ENCODE data around the gene MAMSTR. TPM values are rescaled to one million over a fixed set of nuclear protein-coding genes. Genes with fewer than 3 reads are reported as not detected.

Gene MAMSTR
- polyA plus RNA-seq, 1 donor, result 192 TPM

DNA sequence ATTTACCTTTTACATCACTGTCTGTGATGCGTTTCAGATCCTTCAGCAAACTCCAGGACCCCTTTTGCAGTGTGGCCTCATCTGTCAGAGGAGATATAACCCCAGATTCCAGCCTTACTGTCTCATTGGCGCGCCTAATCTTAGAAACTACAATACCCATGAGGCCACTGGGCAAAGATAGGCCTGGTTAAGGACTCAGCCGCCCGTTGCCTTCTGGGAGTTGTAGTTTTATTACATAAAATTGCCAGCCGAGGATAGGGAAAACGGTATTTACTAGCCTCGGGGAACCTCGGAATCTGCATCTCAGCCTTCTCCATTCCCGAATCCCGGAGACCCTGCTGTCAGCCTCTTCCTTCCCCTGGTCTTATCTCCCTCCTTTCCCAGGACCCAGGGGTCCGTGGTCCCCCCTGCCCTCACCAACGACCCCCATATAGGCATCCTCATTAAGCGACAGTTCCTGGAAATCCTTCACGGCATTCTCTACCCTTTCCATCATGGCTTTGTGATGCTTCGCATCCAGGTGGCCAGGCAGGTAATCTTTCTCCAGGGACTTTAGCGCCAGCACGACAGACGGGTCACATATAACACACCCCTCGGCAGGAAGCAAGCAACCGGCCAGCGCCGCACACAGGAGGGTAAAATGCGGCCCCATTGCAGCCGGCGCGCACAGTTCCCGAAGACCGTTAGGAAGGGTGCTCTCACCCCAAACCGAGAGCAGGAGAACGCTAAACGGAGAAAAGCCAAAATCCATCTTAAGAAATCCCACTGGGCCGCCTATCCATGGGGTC, 25.9 kb upstream of the MAMSTR start:
- no peak for DNase-seq

GRCh38 chr19:48742096-48742495, 22.6 kb upstream of the MAMSTR start:
- no peak for DNase-seq

DNA sequence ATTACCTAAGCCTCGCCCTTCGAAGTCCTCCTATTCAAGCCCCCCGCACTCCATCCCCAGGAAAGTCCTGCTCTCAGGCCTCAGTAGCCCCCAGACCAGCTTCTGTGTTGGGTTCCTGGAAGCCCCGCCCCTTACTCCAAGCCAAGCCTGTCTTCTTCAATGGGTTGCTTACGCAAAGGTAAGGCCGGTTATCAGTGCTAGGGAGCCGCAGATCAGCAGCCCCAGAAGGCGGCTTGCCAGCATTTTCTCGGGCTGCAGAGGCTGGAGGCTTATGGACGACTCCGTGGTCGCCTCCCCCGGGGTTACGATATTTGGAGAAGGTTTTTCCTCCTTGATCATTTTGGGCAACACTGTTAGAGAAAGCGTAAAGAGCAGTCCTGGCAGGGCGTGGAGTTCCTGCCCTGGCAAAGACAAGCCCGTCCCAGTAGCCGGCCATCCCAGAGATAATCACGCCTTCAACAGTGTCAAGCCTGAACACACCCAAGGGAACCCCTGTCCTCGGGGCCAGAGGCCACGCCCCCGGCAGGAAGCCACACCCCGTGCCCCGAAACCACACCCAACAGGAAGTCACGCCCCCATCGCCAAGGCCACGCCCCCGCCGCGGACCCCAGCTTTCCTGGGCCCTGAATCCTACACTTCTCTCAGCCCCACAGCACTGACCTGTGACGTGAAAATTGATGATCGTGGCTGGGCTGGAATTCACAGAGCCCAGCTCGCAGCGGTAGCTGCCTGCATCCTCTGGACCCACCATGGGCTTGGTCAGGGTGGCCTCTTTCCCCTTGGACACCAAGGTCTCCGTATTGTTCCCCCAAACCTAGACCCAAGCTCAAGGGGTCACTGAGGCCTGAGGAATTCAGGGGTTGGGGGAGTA, 21.8 kb upstream of the MAMSTR start:
- DNase-seq, result no peak

GRCh38 chr19:48740164-48740972, 20.8 kb upstream of the MAMSTR start, which contains the start of gene RASIP1:
TSS of gene RASIP1 (minus strand) at chr19:48740610. CDS start at chr19:48740282, 328 bp downstream.
- no peak for DNase-seq

DNA sequence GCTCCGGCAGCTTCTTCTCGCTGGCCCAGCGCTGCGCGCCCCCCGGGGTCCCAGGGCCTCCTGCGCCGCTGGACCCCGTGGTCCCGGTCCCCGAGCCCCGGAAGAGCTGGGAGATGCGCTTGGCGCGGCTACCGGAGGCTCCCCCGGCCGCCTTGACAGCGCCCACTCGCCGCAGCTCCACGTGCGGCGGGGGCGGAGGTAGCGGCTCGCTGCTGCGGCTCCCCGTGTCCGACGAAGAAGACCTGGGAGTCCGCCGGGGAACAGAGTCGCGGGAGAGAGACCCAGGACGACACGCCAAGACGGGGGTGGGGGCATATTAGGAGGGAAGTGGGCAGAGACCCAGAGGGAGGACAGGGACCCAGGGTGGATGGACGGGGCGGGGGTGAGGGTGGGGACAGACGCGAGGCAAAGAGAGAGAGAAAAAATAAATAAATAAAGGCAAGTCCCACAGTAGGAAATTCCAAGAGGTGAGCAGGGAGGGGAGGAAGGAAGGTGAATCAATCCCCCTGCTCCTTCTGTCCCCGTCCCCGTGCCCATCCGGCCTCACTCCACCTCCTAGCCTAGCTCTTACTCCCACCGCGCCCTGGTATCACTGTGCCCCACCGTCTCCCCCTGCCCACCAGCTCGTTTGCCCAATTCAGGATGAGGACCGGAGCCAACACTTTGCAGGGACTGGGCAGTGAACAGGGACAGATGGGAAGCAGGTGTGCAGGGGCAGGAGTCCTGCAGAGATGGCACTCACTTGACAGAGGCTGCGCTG, 20.1 kb upstream of the MAMSTR start:
- DNase-seq, result no peak

- peak; percentile 88 for DNase-seq
Measured at GRCh38 chr19:48738557-48739403, 19.3 kb upstream of the MAMSTR start.

DNA sequence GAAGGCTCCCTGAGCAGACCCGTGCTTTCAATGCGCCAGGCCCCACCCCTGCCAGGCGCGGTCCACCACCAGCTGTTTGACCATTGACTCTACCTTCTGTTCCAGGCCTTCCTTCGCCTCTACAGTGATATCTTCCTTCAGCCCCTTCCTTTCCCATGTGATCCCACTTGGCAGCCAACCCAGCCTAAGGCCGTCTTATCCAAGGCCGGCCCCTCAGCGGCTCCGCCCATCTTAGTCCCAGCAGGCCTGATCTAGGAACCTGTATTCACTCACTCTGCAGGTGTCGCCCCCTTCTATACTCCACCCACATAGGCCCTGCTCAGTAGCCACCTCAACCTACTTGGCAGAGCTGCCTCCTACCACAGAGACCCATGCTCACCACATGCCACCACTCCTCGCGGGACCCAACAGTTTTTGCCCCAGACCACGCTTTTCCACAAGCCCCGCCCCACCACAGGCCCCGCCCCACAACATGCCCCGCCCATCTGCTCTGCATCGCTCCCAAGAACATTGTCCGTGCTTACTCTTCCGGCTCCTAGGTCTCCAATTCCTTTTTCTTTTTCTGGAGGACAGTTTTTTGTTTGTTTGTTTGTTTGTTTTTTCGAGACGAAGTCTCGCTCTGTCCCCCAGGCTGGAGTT, 18.0 kb upstream of the MAMSTR start:
- DNase-seq, result no peak

GRCh38 chr19:48735031-48735615, 15.6 kb upstream of the MAMSTR start:
- no peak for DNase-seq

DNA sequence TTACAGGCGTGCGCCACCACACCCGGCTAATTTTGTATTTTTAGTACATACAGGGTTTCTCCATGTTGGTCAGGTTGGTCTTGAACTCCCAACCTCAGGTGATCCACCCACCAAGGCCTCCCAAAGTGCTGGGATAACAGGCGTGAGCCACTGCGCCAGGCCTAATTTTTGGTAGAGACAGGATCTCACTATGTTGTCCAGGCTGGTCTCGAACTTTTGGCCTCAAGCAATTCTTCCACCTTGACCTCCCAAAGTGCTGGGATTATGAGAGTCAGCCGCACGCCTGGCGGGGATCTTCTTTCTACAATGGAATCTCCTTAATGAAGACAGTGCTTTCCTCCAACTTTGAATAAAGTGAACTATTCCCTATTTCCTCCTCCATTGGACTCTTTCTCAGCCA, 15.1 kb upstream of the MAMSTR start:
- DNase-seq, result no peak

GRCh38 chr19:48731452-48731851, 11.9 kb upstream of the MAMSTR start:
- DNase-seq, result no peak

DNA sequence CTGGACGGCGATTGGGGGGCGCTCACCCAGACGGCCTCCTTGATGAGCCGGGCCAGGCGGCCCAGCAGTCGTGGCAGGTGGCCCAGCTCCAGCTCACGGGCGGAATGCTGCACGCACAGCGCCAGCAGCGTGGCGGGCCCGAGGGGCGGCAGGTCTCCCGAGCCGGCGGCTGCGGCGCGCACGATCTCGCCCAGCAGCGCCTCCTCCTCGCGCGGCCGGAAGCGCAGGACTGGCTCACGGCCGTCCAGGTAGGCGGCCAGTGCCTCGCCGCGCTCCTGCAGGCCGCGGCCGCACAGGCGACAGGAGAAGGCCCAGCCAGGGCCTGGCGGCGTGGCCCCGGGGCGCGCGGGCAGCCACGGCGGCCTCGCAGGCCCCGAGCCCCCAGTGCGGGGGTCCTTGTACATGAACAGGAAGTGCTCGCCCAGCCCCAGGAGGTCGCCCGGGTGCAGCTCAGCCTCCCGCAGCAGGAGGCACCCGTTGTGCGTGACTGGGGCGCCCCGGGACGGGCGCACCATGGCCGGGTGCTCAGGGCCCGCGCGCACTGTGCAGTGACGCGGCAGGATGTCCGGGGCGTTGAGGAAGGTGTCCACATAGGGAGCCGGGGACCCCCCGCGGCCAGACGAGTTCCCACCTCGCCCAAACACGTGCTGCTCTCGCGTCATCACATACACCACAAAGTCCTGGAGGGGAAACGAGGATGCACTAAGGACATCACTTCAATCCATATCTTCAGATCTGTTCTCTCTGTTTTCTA, 9.6 kb upstream of the MAMSTR start:
- no peak for DNase-seq

DNA sequence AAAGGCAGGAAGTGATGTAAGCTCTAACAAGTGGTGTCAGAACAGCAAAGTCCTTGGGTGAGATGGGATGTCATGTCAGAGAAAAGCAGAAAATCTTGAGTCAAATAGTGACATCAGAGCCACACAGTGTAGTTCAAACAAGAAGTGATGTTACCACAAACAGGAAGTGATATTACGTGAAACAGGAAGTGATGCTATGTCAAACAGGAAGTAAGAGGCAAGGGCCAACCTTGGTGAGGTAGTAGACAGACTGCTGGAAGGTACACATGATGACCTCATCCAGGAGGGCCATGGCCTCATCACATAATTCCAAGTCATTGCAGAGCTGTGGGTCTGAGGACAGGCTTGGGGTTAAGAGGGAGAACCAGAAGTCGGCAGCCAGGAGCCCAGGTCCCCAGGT, 7.0 kb upstream of the MAMSTR start:
- DNase-seq, result no peak

DNA sequence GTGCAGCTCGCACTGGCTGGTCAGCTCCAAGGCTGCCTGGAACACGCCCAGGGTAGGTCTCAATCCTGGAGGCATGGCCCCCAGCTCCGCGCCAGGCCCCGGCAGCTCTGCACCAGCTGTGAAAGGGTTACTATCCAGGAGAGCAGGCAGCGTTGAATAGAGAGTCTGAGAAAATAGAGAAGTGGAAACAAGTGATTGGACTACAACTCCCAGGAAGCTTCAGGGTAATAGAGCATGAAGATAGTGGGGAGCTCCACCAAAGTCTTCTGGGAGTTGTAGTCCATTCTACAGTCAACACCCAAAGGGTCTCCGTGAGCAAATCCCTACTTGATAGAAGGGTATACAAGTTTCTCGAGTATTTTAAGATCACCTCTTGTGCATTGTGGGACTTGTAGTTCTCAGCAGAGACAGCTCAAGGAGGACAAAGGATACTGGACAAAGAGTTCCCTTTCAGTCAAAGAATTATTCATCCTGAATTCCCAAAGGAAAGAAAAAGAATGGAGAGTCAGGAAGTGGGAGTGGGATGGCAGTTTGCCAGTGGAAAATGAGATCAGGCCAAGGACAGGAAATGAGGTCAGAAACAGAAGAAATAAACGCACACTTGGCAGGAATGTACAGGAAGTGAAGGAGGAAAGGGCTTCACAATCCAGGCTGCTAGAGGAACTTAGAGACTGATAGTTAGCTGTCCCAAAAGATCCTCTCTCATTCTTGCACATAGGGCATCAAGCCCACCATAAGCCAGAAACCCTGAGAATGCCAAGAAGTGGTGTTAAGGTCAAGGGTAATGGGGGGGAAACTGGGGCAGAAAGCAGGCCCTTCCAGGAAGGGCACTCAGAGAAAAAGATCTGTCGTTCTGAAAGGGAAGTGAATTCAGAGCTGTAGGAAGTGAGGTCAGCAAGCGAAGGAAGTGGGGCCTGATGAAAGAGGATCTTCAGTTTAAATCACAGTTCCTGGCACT, 5.5 kb upstream of the MAMSTR start:
- peak; percentile 87 for DNase-seq

DNA sequence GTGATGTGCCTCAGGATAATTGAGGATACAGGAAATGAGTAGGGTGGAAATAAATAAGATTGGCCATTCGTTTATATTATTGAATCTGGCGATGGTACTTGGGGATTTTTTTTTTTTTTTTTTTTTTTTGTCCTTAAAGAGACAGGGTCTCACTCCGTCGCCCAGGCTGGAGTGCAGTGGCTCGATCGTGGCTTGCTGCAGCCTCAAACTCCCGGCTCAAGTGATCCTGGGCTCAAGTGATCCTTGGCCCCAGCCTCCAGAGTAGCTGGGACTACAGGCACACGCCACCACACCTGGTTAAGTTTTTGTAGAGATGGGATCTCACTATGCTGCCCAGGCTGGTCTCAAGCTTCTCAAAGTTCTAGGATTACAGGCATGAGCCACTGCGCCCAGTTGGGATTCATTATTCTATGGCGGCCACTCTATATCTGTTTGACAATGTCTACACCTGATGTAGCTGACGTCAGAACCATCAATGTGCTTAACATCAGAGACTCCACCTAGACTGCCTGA, 2.7 kb upstream of the MAMSTR start:
- no peak for DNase-seq

- DNase-seq, result peak; percentile 99
Measured at GRCh38 chr19:48720613-48721296, 1.2 kb upstream of the MAMSTR start.

- no peak for DNase-seq
Measured at GRCh38 chr19:48720251-48720612, 707 bp upstream of the MAMSTR start.

DNA sequence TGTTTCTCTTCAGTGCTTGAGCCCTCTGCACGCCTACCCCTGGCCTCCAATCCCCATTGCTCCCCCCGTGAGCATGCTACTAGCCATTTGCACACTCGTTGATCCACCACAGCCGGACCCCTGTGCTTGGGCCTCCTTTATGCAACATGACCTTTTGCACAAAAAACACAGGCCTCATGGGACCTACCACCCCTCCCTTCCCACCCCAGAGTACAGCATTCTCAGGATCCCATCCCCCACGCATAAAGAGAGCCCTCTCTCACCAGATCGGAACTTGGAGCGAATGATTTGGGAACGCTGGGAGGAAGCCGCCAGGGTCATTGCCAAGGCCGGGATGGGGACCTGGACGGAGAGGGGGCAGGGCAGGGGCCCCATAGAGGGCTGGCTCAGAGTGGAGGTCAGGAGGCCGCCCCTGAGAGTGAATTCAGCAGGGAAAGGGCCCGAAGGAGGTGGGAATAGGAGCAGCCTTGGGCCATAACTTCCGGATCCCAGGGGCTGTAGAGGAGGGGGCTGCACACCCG, 754 bp downstream of the MAMSTR start:
- no peak for DNase-seq
